Activated T-cell treated with anti-CD3 and anti-CD28 coated beads, Interleukin-2, amount 50 U/mL, for 72 hours (primary cell): ENCODE data around the gene URM1. TPM values are rescaled to one million over a fixed set of nuclear protein-coding genes. Genes with fewer than 3 reads are reported as not detected.
"Not testable (repeated sequence)": the region's sequence is repeated elsewhere in the genome, so short reads cannot be mapped to it uniquely, and the experiment has no call there.

ENCODE experiments used
- ATAC-seq, 2 donors: fragments of 150-1000 bp; cut with Tn5 transposase; replicated peaks in 1 of 2; 2 replicates each; pipeline ENCODE4 v1.10.0; 2021; ENCODE audit warnings: moderate library complexity in 2 of 2, mild to moderate bottlenecking in 1 of 2
- DNase-seq, 2 donors: peaks; one replicate each; pipeline ENCODE4 v3.0.0; 2021 to 2022; ENCODE audit warnings: mixed read lengths in 1 of 2
- H3K27ac Mint-ChIP-seq: one replicate; pipeline ENCODE4 v1.8.0; 2022; ENCODE audit warnings: mild to moderate bottlenecking, moderate library complexity, mixed read lengths
- H3K27me3 Mint-ChIP-seq: one replicate; pipeline ENCODE4 v1.8.0; 2022; ENCODE audit warnings: low read depth, mixed read lengths
- H3K36me3 Mint-ChIP-seq, 2 donors: one replicate each; pipeline ENCODE4 v1.8.0; 2022; ENCODE audit warnings: mixed read lengths in 2 of 2, mild to moderate bottlenecking in 1 of 2; ENCODE audit not compliant: insufficient read depth in 2 of 2
- H3K4me1 Mint-ChIP-seq: one replicate; pipeline ENCODE4 v1.8.0; 2022; ENCODE audit warnings: low read depth, mixed read lengths
- H3K4me3 Mint-ChIP-seq, 2 donors: one replicate each; pipeline ENCODE4 v1.8.0; 2022; ENCODE audit warnings: mild to moderate bottlenecking in 2 of 2, mixed read lengths in 2 of 2, moderate library complexity in 2 of 2
- H3K9me3 Mint-ChIP-seq, 2 donors: one replicate each; pipeline ENCODE4 v1.8.0; 2022; ENCODE audit warnings: mixed read lengths in 2 of 2
- total RNA-seq, 2 donors: library from RNA; stranded (reverse); gene quantifications; one replicate each; pipeline ENCODE4 v1.2.3, GENCODE V29; 2022

Gene URM1
- total RNA-seq, 2 donors from 2014 or later, result 62.8 to 69.3 TPM

DNA sequence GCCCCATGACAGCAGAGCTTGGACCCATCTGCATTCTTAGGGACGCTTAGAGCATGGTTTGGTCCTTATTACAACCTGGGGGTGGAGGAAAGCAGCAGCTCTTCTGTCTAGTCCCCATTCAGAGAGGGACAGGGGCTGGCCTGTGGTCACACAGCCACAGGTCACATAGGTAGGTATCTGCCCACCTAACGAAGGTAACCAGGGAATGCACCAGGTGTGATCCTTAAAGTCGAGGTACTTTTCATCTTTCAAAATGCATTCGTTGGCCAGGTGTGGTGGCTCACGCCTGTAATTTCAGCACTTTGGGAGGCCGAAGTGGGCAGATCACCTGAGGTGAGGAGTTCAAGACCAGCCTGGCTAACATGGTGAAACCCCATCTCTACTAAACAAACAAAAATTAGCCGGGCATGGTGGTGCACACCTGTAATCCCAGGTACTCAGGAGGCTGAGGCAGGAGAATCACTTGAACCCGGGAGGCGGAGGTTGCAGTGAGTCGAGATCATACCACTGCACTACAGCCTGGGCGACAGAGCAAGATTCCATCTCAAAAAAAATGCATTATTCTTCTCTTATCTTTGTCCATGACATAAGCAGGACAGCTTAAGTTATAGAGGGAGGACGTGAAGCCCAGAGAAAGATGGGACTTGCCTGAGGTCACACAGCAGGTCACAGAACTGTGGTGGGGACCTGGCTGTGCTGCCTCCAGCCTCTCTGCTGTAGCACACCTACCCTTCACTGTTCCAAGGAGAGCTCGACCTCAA is 51.0 kb downstream of the URM1 start:
- DNase-seq, H3K36me3 Mint-ChIP-seq, H3K27ac Mint-ChIP-seq, ATAC-seq, H3K9me3 Mint-ChIP-seq: not testable (repeated sequence)
- peaks cover 12% of the 10 kb centered on the region for H3K4me1 Mint-ChIP-seq
- peaks cover 15% of the 10 kb centered on the region for H3K27me3 Mint-ChIP-seq
- peak overlapping the region in 1 of 2 donors; percentile 42 for H3K4me3 Mint-ChIP-seq

DNA sequence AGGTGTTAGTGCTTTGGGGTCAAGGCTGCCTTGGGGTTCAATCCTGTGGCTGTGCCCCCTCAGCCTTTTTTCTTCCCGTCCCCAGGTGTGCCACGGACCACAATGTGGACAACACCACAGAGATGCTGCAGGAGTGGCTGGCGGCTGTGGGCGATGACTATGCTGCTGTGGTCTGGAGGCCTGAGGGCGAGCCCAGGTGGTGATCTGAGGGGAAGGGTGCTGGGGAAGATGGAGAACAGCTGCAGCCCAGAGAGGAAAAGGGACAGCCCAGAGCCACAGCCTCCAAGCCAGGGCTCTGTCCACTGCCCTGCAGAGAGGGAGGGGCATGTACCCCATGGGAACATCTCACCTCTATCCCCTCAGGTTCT is 51.6 kb downstream of the URM1 start:
- ATAC-seq, result no peak
- Mint-ChIP-seq H3K4me3 (no peak overlapping the region), H3K27ac (no peak overlapping the region), H3K36me3 (no peaks in the 10 kb centered on the region), H3K9me3 (no peaks in the 10 kb centered on the region), H3K27me3 (peaks cover 15% of the 10 kb centered on the region), H3K4me1 (peaks cover 12% of the 10 kb centered on the region)
- DNase-seq, result no peak

DNA sequence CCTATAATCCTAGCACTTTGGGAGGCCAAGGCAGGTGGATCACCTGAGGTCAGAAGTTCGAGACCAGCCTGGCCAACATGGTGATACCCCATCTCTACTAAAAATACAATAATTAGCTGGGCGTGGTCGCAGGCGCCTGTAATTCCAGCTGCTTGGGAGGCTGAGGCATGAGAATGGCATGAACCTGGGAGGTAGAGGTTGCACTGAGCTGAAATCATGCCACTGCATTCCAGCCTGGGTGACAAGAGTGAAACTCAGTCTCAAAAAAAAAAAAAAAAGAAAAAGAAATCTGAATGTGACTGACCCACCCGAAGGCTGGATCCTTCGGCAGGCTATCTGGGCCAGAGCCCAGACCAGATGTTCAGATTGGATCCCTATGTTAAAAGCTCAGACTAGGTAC is 52.2 kb downstream of the URM1 start:
- H3K4me3 Mint-ChIP-seq, ATAC-seq, H3K27ac Mint-ChIP-seq, H3K36me3 Mint-ChIP-seq, H3K9me3 Mint-ChIP-seq, DNase-seq: not testable (repeated sequence)
- H3K27me3 Mint-ChIP-seq, result peaks cover 15% of the 10 kb centered on the region
- H3K4me1 Mint-ChIP-seq, result peaks cover 12% of the 10 kb centered on the region

DNA sequence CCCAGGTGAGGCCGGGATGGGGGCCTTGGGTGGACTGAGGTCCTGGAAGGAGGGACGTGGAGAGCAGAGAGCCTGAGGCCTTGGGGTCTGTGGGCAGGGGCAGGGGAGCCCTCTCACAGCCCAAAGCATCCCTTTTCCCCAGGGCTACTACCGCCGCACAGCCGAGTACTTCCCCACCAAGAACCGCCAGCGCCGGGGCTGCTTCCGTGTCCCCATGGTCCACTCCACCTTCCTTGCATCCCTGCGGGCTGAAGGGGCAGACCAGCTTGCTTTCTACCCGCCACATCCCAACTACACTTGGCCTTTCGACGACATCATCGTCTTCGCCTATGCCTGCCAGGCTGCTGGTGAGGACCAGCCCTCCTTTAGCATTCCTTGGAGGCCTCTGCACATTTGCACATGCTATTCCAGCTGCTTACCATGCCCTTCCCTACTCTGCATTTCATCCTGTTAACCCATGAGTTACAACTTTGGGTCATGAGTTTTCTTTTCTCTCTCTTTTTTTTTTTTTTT is 53.1 kb downstream of the URM1 start:
- no peak for DNase-seq
- H3K27me3 Mint-ChIP-seq, result peaks cover 7% of the 10 kb centered on the region
- H3K27ac Mint-ChIP-seq, result no peak overlapping the region
- no peak overlapping the region for H3K4me3 Mint-ChIP-seq
- no peak for ATAC-seq
- H3K9me3 Mint-ChIP-seq, result no peaks in the 10 kb centered on the region
- H3K4me1 Mint-ChIP-seq, result peaks cover 12% of the 10 kb centered on the region
- no peaks in the 10 kb centered on the region for H3K36me3 Mint-ChIP-seq

DNA sequence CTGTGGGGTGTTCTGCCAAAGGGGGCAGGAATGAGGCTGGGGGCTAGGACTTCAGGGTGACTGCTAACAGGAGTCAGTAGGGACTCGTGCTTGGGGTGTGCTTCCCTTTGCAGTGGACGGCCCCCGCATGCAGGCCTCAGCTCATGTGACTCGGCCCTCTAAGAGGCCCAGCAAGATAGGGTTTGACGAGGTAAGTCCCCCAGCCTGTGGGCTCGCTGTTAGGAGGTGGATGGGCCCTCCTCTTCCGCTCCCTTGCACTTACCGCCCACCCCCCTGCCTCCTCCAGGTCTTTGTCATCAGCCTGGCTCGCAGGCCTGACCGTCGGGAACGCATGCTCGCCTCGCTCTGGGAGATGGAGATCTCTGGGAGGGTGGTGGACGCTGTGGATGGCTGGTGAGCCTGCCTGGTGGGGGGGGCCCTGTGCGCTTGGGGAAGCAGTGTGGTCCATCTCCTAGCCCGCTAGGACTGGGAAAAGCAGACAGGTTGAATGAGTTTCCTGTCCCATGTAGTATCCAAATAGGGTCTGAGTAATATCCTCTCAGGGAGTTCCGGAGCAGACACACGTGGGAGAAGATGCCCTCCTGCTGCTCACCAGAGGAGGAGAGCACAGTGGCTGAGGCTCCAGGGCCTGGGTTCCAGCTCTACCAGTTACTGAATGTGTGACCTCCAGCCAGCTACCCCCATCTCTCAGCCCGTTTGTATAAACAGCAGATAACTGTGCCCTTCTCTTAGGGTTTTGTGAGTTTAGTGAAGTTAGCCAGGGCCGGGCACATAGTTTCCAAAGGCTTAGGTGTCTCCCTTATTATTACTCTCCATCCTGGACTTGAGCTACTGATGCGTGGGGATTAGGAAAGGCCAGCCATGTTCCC is 57.7 kb downstream of the URM1 start:
- H3K27me3 Mint-ChIP-seq, result no peaks in the 10 kb centered on the region
- DNase-seq (no peak), ATAC-seq (no peak)
- H3K36me3 Mint-ChIP-seq, result no peaks in the 10 kb centered on the region
- no peaks in the 10 kb centered on the region for H3K4me1 Mint-ChIP-seq
- no peak overlapping the region for H3K4me3 Mint-ChIP-seq
- no peaks in the 10 kb centered on the region for H3K9me3 Mint-ChIP-seq
- no peak overlapping the region for H3K27ac Mint-ChIP-seq

DNA sequence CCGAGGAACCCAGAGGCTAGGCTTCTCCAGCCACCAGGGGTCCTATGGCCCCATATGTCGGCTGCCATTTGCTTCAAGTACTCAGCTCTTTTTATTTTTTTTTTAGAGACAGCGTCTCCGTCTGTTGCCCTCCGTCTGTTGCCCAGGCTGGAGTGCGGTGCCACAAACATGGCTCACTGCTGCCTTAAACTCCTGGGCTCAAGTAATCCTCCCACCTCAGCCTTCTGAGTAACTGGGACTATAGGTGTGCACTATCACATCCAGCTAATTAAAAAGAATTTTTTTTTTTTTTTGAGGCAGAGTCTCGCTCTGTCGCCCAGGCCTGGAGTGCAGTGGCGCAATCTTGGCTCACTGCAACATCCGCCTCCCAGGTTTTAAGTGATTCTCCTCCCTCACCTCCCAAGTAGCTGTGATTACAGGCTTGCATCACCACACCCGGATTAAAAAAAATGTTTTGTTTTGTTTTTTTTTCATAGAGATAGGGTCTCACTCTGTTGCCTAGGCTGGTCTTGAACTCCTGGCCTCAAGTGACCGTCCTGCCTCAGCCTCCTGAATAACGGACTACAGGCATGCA is 58.4 kb downstream of the URM1 start:
- DNase-seq (no peak), ATAC-seq (no peak)
- Mint-ChIP-seq H3K9me3 (no peaks in the 10 kb centered on the region), H3K27ac (no peak overlapping the region), H3K4me3 (no peak overlapping the region), H3K27me3 (no peaks in the 10 kb centered on the region), H3K36me3 (no peaks in the 10 kb centered on the region), H3K4me1 (no peaks in the 10 kb centered on the region)

DNA sequence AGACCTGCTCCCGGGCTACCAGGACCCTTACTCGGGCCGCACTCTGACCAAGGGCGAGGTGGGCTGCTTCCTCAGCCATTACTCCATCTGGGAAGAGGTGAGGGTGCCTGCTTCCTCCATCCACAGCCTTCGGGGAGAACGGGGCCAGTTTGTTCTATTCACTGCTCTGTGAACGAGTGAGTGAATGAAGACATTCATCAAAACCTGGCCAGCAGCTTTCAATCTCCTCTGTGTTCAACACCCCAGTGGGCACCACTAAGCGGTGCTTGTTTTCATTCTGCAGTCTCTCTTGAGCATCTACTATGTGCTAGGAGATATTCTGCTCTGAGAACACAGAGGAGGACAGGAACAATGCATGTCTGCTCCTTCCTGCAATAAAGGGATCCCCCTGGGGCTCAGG is 60.0 kb downstream of the URM1 start:
- H3K4me1 Mint-ChIP-seq, result no peaks in the 10 kb centered on the region
- no peaks in the 10 kb centered on the region for H3K9me3 Mint-ChIP-seq
- DNase-seq (no peak), ATAC-seq (no peak)
- no peaks in the 10 kb centered on the region for H3K36me3 Mint-ChIP-seq
- H3K4me3 Mint-ChIP-seq, result no peak overlapping the region
- H3K27me3 Mint-ChIP-seq, result no peaks in the 10 kb centered on the region
- no peak overlapping the region for H3K27ac Mint-ChIP-seq

DNA sequence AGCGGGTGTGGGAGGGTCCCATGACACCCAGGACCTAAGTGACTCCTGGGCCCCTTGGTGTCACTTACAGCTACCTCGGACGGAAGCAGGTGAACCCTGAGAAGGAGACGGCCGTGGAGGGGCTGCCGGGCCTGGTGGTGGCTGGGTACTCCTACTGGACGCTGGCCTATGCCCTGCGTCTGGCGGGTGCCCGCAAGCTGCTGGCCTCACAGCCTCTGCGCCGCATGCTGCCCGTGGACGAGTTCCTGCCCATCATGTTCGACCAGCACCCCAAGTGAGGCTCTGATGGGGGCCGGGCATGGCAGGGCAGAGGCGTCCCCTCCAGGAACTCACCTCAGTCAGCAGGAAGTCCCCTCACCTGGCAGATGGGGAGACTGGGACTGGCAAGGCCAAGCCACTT is 63.2 kb downstream of the URM1 start:
- no peaks in the 10 kb centered on the region for H3K27me3 Mint-ChIP-seq

DNA sequence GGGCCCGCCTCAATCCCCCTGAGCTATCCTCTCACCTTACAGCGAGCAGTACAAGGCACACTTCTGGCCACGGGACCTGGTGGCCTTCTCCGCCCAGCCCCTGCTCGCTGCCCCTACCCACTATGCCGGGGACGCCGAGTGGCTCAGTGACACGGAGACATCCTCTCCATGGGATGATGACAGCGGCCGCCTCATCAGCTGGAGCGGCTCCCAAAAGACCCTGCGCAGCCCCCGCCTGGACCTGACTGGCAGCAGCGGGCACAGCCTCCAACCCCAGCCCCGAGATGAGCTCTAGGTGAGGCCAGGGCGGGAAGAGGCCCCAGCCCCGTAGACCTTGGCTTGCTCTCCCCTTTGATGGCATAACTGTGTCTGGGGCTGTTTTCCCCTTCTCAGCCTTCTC is 64.4 kb downstream of the URM1 start:
- ATAC-seq (no peak), DNase-seq (no peak)
- H3K36me3 Mint-ChIP-seq, result no peaks in the 10 kb centered on the region
- no peak overlapping the region for H3K4me3 Mint-ChIP-seq
- H3K9me3 Mint-ChIP-seq, result no peaks in the 10 kb centered on the region
- H3K27ac Mint-ChIP-seq, result no peak overlapping the region
- H3K27me3 Mint-ChIP-seq, result no peaks in the 10 kb centered on the region
- peaks cover 12% of the 10 kb centered on the region for H3K4me1 Mint-ChIP-seq

More for the DNA sequence above, 63.2 kb downstream of the URM1 start:
- ATAC-seq (no peak), DNase-seq (no peak)
- Mint-ChIP-seq H3K9me3 (no peaks in the 10 kb centered on the region), H3K27ac (no peak overlapping the region), H3K36me3 (no peaks in the 10 kb centered on the region), H3K4me1 (peaks cover 11% of the 10 kb centered on the region), H3K4me3 (no peak overlapping the region)

DNA sequence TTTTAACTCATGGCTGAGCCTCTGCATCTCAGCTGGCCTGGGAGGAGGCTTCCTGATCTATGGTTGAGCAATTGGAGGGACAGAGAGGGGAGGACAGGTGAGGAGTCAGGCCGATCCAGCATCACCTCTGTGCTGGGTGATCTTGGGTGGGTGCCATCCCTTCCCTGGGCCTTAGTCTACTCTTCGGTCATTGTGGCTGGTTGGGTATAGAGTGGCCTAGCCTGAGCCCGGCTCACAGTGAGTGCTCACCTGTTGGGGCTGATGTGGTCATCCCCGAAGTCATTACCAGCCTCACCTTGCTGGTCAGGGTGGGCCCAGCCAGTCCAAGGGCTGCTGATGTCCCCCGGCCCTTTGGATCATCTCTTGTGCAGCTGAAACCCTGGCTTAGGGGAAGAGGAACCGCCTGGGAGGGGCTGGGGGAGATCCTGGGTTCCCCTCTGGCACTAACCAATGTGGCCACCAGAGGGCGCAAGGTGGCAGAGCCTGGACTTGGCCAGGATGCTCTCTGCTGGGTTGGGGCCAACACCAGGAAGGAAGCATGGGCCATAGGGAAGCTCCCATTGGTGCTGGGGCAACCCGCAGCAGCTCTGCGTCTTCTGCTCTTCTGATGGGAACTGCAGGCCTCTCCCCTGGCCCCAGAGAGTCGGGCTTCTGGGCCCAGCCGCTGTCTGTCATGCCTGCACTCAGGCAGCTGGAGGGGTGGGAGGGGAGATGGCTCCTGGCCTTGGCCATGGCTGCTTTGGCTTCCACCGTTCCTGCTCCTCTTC is 67.4 kb downstream of the URM1 start:
- H3K27ac Mint-ChIP-seq, result no peak overlapping the region
- DNase-seq (peak; percentile 85 to 88), ATAC-seq (peak; percentile 95)
- H3K4me3 Mint-ChIP-seq, result no peak overlapping the region
- H3K27me3 Mint-ChIP-seq, result no peaks in the 10 kb centered on the region
- no peaks in the 10 kb centered on the region for H3K36me3 Mint-ChIP-seq
- peaks cover 12% of the 10 kb centered on the region for H3K4me1 Mint-ChIP-seq
- H3K9me3 Mint-ChIP-seq, result no peaks in the 10 kb centered on the region

DNA sequence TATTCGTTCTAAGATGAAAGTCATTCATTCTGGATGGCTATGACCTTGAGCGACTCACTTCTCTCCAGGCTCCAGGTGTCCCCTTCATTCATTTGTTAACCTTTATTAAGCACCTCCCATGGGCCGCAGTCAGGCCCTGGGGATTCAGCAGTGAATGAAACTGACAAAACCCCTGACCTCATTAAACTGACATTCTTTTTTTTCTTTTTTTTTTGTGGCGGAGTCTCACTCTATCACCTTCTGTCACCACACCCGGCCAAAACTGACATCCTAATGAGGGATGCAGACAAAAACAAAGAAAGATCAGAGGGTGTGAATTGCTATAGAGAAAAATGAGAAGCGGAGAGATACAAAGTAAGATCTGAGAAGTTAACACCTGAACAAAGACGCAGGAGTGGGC is 68.1 kb downstream of the URM1 start:
- no peaks in the 10 kb centered on the region for H3K27me3 Mint-ChIP-seq
- peaks cover 12% of the 10 kb centered on the region for H3K4me1 Mint-ChIP-seq
- no peak overlapping the region for H3K4me3 Mint-ChIP-seq
- H3K36me3 Mint-ChIP-seq, result no peaks in the 10 kb centered on the region
- DNase-seq (no peak), ATAC-seq (no peak)
- no peaks in the 10 kb centered on the region for H3K9me3 Mint-ChIP-seq
- H3K27ac Mint-ChIP-seq, result no peak overlapping the region
